ENCODE measurements around the gene CAMK1D. TPM values are rescaled to one million over a fixed set of nuclear protein-coding genes. Genes with fewer than 3 reads are reported as not detected.

CAMK1D gene
- total and polyA plus RNA-seq, 4 experiments from 2014 or later = 5.2 to 22.2 (median 19.4) TPM

- H3K27ac ChIP-seq (ENCODE audit: low read depth, low read length) = no peak overlapping the region
- H3K27me3 ChIP-seq (ENCODE audit: insufficient read depth, low read length) = no peaks in the 10 kb centered on the region
- H3K36me3 Mint-ChIP-seq = peaks cover 52 to 71% of the 10 kb centered on the region in 2 donors
- H3K4me3 Mint-ChIP-seq = no peak overlapping the region
- no peaks in the 10 kb centered on the region for H3K4me1 Mint-ChIP-seq
- H3K27me3 Mint-ChIP-seq = no peaks in the 10 kb centered on the region
- intact Hi-C loops (cut with micrococcal nuclease) = no loop called here
- H3K4me1 ChIP-seq (ENCODE audit: insufficient read depth, low read length) = no peaks in the 10 kb centered on the region
- CTCF ChIA-PET (ENCODE audit: partially characterized antibody) = interaction anchor here (2.4 kb wide), 1 partner anchor 15 kb away, joined by 10 read pairs; no protein-coding TSS in a partner anchor
- no peak for DNase-seq
- POLR2A ChIA-PET (ENCODE audit: partially characterized antibody) = no interaction called here
- no peaks in the 10 kb centered on the region for H3K36me3 ChIP-seq (ENCODE audit: insufficient read depth, low read length)
- no peaks in the 10 kb centered on the region for H3K9me3 Mint-ChIP-seq
- no peak overlapping the region for H3K4me3 ChIP-seq (ENCODE audit: low read length in 2 of 2)
- no peak overlapping the region for H3K27ac Mint-ChIP-seq
- H3K9me3 ChIP-seq (ENCODE audit: control insufficient read depth in 1 of 2, low read length in 2 of 2) = no peaks in the 10 kb centered on the region
These were observed 447.2 kb downstream of the CAMK1D start for GRCh38 chr10:12796401-12797160.

GRCh38 chr10:12797471-12798262, 448.3 kb downstream of the CAMK1D start:
- POLR2A ChIA-PET (ENCODE audit: partially characterized antibody) = no interaction called here
- no peaks in the 10 kb centered on the region for H3K27me3 ChIP-seq (ENCODE audit: insufficient read depth, low read length)

GRCh38 chr10:12799144-12799543, 449.8 kb downstream of the CAMK1D start:
- no peaks in the 10 kb centered on the region for H3K9me3 Mint-ChIP-seq
- peaks cover 43 to 64% of the 10 kb centered on the region in 2 donors for H3K36me3 Mint-ChIP-seq
- ChIA-PET POLR2A (ENCODE audit: partially characterized antibody) (no interaction called here), CTCF (ENCODE audit: partially characterized antibody) (interaction anchor here (1.5 kb wide), 1 partner anchor 17 kb away, joined by 7 read pairs; no protein-coding TSS in a partner anchor)
- Histone ChIP-seq H3K4me1 (ENCODE audit: insufficient read depth, low read length) (no peaks in the 10 kb centered on the region), H3K27me3 (ENCODE audit: insufficient read depth, low read length) (no peaks in the 10 kb centered on the region), H3K36me3 (ENCODE audit: insufficient read depth, low read length) (no peaks in the 10 kb centered on the region), H3K4me3 (ENCODE audit: low read length in 2 of 2) (no peak overlapping the region), H3K27ac (ENCODE audit: low read depth, low read length) (no peak overlapping the region), H3K9me3 (ENCODE audit: control insufficient read depth in 1 of 2, low read length in 2 of 2) (no peaks in the 10 kb centered on the region)
- H3K27ac Mint-ChIP-seq = no peak overlapping the region
- no peaks in the 10 kb centered on the region for H3K27me3 Mint-ChIP-seq
- intact Hi-C loops (cut with micrococcal nuclease) = no loop called here
- DNase-seq = no peak
- no peak overlapping the region for H3K4me3 Mint-ChIP-seq
- H3K4me1 Mint-ChIP-seq = no peaks in the 10 kb centered on the region

More at GRCh38 chr10:12797471-12798262, 448.3 kb downstream of the CAMK1D start:
- H3K9me3 ChIP-seq (ENCODE audit: control insufficient read depth in 1 of 2, low read length in 2 of 2) = no peaks in the 10 kb centered on the region
- H3K4me1 Mint-ChIP-seq = no peaks in the 10 kb centered on the region
- H3K27me3 Mint-ChIP-seq = no peaks in the 10 kb centered on the region
- H3K4me3 ChIP-seq (ENCODE audit: low read length in 2 of 2) = no peak overlapping the region
- no peak overlapping the region for H3K4me3 Mint-ChIP-seq
- intact Hi-C loops (cut with micrococcal nuclease) = no loop called here
- no peaks in the 10 kb centered on the region for H3K36me3 ChIP-seq (ENCODE audit: insufficient read depth, low read length)
- no peaks in the 10 kb centered on the region for H3K4me1 ChIP-seq (ENCODE audit: insufficient read depth, low read length)
- no peaks in the 10 kb centered on the region for H3K9me3 Mint-ChIP-seq
- H3K27ac ChIP-seq (ENCODE audit: low read depth, low read length) = no peak overlapping the region
- peaks cover 54 to 75% of the 10 kb centered on the region in 2 donors for H3K36me3 Mint-ChIP-seq
- CTCF ChIA-PET (ENCODE audit: partially characterized antibody) = interaction anchor here (1.5 to 2.4 kb wide), 2 partner anchors 15 to 16 kb away, joined by 7 to 10 read pairs; no protein-coding TSS in a partner anchor
- no peak overlapping the region for H3K27ac Mint-ChIP-seq
- no peak for DNase-seq

GRCh38 chr10:12799714-12800113, 450.4 kb downstream of the CAMK1D start:
- H3K4me1 Mint-ChIP-seq = no peaks in the 10 kb centered on the region
- H3K36me3 Mint-ChIP-seq = peaks cover 42 to 59% of the 10 kb centered on the region in 2 donors
- no peaks in the 10 kb centered on the region for H3K36me3 ChIP-seq (ENCODE audit: insufficient read depth, low read length)
- H3K27me3 ChIP-seq (ENCODE audit: insufficient read depth, low read length) = no peaks in the 10 kb centered on the region
- H3K27ac ChIP-seq (ENCODE audit: low read depth, low read length) = no peak overlapping the region
- DNase-seq = no peak
- no peak overlapping the region for H3K4me3 Mint-ChIP-seq
- POLR2A ChIA-PET (ENCODE audit: partially characterized antibody) = no interaction called here
- H3K4me3 ChIP-seq (ENCODE audit: low read length in 2 of 2) = no peak overlapping the region
- H3K27ac Mint-ChIP-seq = no peak overlapping the region
- H3K4me1 ChIP-seq (ENCODE audit: insufficient read depth, low read length) = no peaks in the 10 kb centered on the region
- H3K9me3 ChIP-seq (ENCODE audit: control insufficient read depth in 1 of 2, low read length in 2 of 2) = no peaks in the 10 kb centered on the region
- no peaks in the 10 kb centered on the region for H3K27me3 Mint-ChIP-seq
- no peaks in the 10 kb centered on the region for H3K9me3 Mint-ChIP-seq
- intact Hi-C loops (cut with micrococcal nuclease) = no loop called here
- CTCF ChIA-PET (ENCODE audit: partially characterized antibody) = interaction anchor here (0.6 kb wide), 1 partner anchor 18 kb away, joined by 5 read pairs; no protein-coding TSS in a partner anchor

- no peak overlapping the region for H3K4me3 ChIP-seq (ENCODE audit: low read length in 2 of 2)
- H3K27me3 Mint-ChIP-seq = no peaks in the 10 kb centered on the region
- no peak overlapping the region for H3K27ac Mint-ChIP-seq
- no peaks in the 10 kb centered on the region for H3K9me3 Mint-ChIP-seq
- H3K27me3 ChIP-seq (ENCODE audit: insufficient read depth, low read length) = no peaks in the 10 kb centered on the region
- POLR2A ChIA-PET (ENCODE audit: partially characterized antibody) = no interaction called here
- no peak for DNase-seq
- H3K9me3 ChIP-seq (ENCODE audit: control insufficient read depth in 1 of 2, low read length in 2 of 2) = no peaks in the 10 kb centered on the region
- CTCF ChIA-PET (ENCODE audit: partially characterized antibody) = interaction anchor here (0.6 kb wide), 1 partner anchor 18 kb away, joined by 5 read pairs; no protein-coding TSS in a partner anchor
- no peaks in the 10 kb centered on the region for H3K4me1 ChIP-seq (ENCODE audit: insufficient read depth, low read length)
- no peaks in the 10 kb centered on the region for H3K4me1 Mint-ChIP-seq
- H3K4me3 Mint-ChIP-seq = no peak overlapping the region
- H3K36me3 ChIP-seq (ENCODE audit: insufficient read depth, low read length) = no peaks in the 10 kb centered on the region
- H3K36me3 Mint-ChIP-seq = peaks cover 38 to 53% of the 10 kb centered on the region in 2 donors
- no peak overlapping the region for H3K27ac ChIP-seq (ENCODE audit: low read depth, low read length)
- intact Hi-C loops (cut with micrococcal nuclease) = no loop called here
These were observed 451.0 kb downstream of the CAMK1D start for GRCh38 chr10:12800302-12800701.

- DNase-seq = no peak
- Histone ChIP-seq H3K4me3 (ENCODE audit: low read length in 2 of 2) (no peak overlapping the region), H3K27ac (ENCODE audit: low read depth, low read length) (no peak overlapping the region), H3K4me1 (ENCODE audit: insufficient read depth, low read length) (no peaks in the 10 kb centered on the region), H3K36me3 (ENCODE audit: insufficient read depth, low read length) (no peaks in the 10 kb centered on the region), H3K9me3 (ENCODE audit: control insufficient read depth in 1 of 2, low read length in 2 of 2) (no peaks in the 10 kb centered on the region), H3K27me3 (ENCODE audit: insufficient read depth, low read length) (no peaks in the 10 kb centered on the region)
- no peaks in the 10 kb centered on the region for H3K4me1 Mint-ChIP-seq
- intact Hi-C loops (cut with micrococcal nuclease) = no loop called here
- ChIA-PET CTCF (ENCODE audit: partially characterized antibody) (no interaction called here), POLR2A (ENCODE audit: partially characterized antibody) (no interaction called here)
- H3K27me3 Mint-ChIP-seq = no peaks in the 10 kb centered on the region
- no peak overlapping the region for H3K4me3 Mint-ChIP-seq
- H3K9me3 Mint-ChIP-seq = no peaks in the 10 kb centered on the region
- no peak overlapping the region for H3K27ac Mint-ChIP-seq
- H3K36me3 Mint-ChIP-seq = peaks cover 40 to 47% of the 10 kb centered on the region in 2 donors
These were observed 452.1 kb downstream of the CAMK1D start for GRCh38 chr10:12801214-12802087.
